Calu3 (cell line): ENCODE results near the gene RIT1. TPM values are rescaled to one million over a fixed set of nuclear protein-coding genes. Genes with fewer than 3 reads are reported as not detected.
"Not testable (repeated sequence)": the region's sequence is repeated elsewhere in the genome, so short reads cannot be mapped to it uniquely, and the experiment has no call there.

ENCODE experiments used
- BruUV-seq: library from RNA; stranded (reverse); fragments of 400-500 nt; replicated peaks from 2 replicates; lab custom pipeline; 2021; lab: Mats Ljungman, UMichigan
- CTCF ChIA-PET: fragments of 300-600 bp; sonication (Branson Sonifier 250); formaldehyde crosslinking; loops from one replicate; lab custom pipeline; 2022; ENCODE audit warnings: antibody characterized with exemption; lab: Charles Lee
- DNase-seq: peaks from one replicate; pipeline ENCODE4 v3.0.0; 2022
- H3K27ac Mint-ChIP-seq: one replicate; pipeline ENCODE4 v1.8.0; 2022; ENCODE audit warnings: mixed read lengths; ENCODE audit not compliant: unreplicated experiment
- H3K27me3 Mint-ChIP-seq: one replicate; pipeline ENCODE4 v1.8.0; 2022; ENCODE audit warnings: mixed read lengths; ENCODE audit not compliant: unreplicated experiment
- H3K36me3 Mint-ChIP-seq: one replicate; pipeline ENCODE4 v1.8.0; 2022; ENCODE audit warnings: mild to moderate bottlenecking, moderate library complexity, mixed read lengths; ENCODE audit not compliant: insufficient read depth, unreplicated experiment
- H3K4me1 Mint-ChIP-seq: one replicate; pipeline ENCODE4 v1.8.0; 2022; ENCODE audit warnings: mild to moderate bottlenecking, low read depth, mixed read lengths; ENCODE audit not compliant: unreplicated experiment
- H3K4me3 Mint-ChIP-seq: one replicate; pipeline ENCODE4 v1.8.0; 2022; ENCODE audit warnings: mild to moderate bottlenecking, low read depth, moderate library complexity, mixed read lengths; ENCODE audit not compliant: unreplicated experiment
- H3K9me3 Mint-ChIP-seq: one replicate; pipeline ENCODE4 v1.8.0; 2022; ENCODE audit warnings: low read depth, mixed read lengths; ENCODE audit not compliant: unreplicated experiment
- CTCF ChIP-seq: fragments of 200-600 bp; IDR thresholded peaks from one replicate; pipeline ENCODE4 v1.8.0; 2022; ENCODE audit warnings: antibody characterized with exemption; ENCODE audit not compliant: unreplicated experiment
- intact Hi-C: fragments of 100-400 bp; cut with micrococcal nuclease; formaldehyde crosslinking; loops from one replicate; pipeline ENCODE4 v1.10.0; 2022; ENCODE audit not compliant: unreplicated experiment
- total RNA-seq: library from RNA; stranded (reverse); gene quantifications from 2 replicates; pipeline ENCODE4 v1.2.3, GENCODE V29; 2022

The RIT1 gene
- total RNA-seq, 1 experiment from 2014 or later = 34.4 TPM

GRCh38 chr1:155900161-155900560, 11.0 kb downstream of the RIT1 start:
- no peak overlapping the region for H3K27ac Mint-ChIP-seq
- H3K27me3 Mint-ChIP-seq = no peaks in the 10 kb centered on the region
- H3K9me3 Mint-ChIP-seq = no peaks in the 10 kb centered on the region
- no peak for DNase-seq
- H3K36me3 Mint-ChIP-seq = peaks cover 62% of the 10 kb centered on the region
- TF ChIP-seq CTCF = no peak
- no peaks in the 10 kb centered on the region for H3K4me1 Mint-ChIP-seq
- H3K4me3 Mint-ChIP-seq = no peak overlapping the region
- no TSS peak for BruUV-seq
- CTCF ChIA-PET = no interaction called here
- intact Hi-C loops = no loop called here

- TSS peak; percentile 4 for BruUV-seq
- Mint-ChIP-seq H3K27ac (no peak overlapping the region), H3K27me3 (no peaks in the 10 kb centered on the region), H3K36me3 (peaks cover 61% of the 10 kb centered on the region), H3K4me3 (no peak overlapping the region), H3K4me1 (no peaks in the 10 kb centered on the region), H3K9me3 (no peaks in the 10 kb centered on the region)
- DNase-seq = no peak
- TF ChIP-seq CTCF = no peak
- intact Hi-C loops = no loop called here
- CTCF ChIA-PET = no interaction called here
Measured at GRCh38 chr1:155899683-155900082, 11.5 kb downstream of the RIT1 start.

GRCh38 chr1:155898888-155899287, 12.3 kb downstream of the RIT1 start:
- H3K36me3 Mint-ChIP-seq = peaks cover 56% of the 10 kb centered on the region
- CTCF ChIA-PET = interaction anchor here (0.6 kb wide), 1 partner anchor 41 kb away, joined by 7 read pairs; no protein-coding TSS in a partner anchor
- no peak for DNase-seq
- H3K9me3 Mint-ChIP-seq = no peaks in the 10 kb centered on the region
- H3K4me1 Mint-ChIP-seq = peaks cover under 1% of the 10 kb centered on the region
- intact Hi-C loops = no loop called here
- no peak overlapping the region for H3K4me3 Mint-ChIP-seq
- BruUV-seq = no TSS peak
- TF ChIP-seq CTCF = no peak
- no peaks in the 10 kb centered on the region for H3K27me3 Mint-ChIP-seq
- no peak overlapping the region for H3K27ac Mint-ChIP-seq

- Mint-ChIP-seq H3K4me1 (peaks cover 11% of the 10 kb centered on the region), H3K9me3 (no peaks in the 10 kb centered on the region), H3K27me3 (no peaks in the 10 kb centered on the region), H3K27ac (no peak overlapping the region), H3K4me3 (no peak overlapping the region), H3K36me3 (peaks cover 55% of the 10 kb centered on the region)
- no peak for DNase-seq
- no TSS peak for BruUV-seq
- intact Hi-C loops = no loop called here
- CTCF ChIA-PET = interaction anchor here (0.8 kb wide), 1 partner anchor 20 kb away, joined by 5 read pairs; no protein-coding TSS in a partner anchor
- TF ChIP-seq CTCF = no peak
Measured at GRCh38 chr1:155897746-155898145, 13.4 kb downstream of the RIT1 start.

- peaks cover 49% of the 10 kb centered on the region for H3K36me3 Mint-ChIP-seq
- H3K27me3 Mint-ChIP-seq, H3K4me3 Mint-ChIP-seq, H3K9me3 Mint-ChIP-seq, intact Hi-C loops, CTCF ChIA-PET, H3K27ac Mint-ChIP-seq, BruUV-seq, DNase-seq: not testable (repeated sequence)
- H3K4me1 Mint-ChIP-seq = peaks cover 18% of the 10 kb centered on the region
Measured at GRCh38 chr1:155896476-155896875, 14.7 kb downstream of the RIT1 start.

- H3K36me3 Mint-ChIP-seq = peaks cover 41% of the 10 kb centered on the region
- CTCF ChIA-PET = interaction anchor here (0.5 to 0.7 kb wide), 2 partner anchors 20 to 1624 kb away, joined by 4 read pairs; no protein-coding TSS in a partner anchor
- H3K27ac Mint-ChIP-seq, H3K4me3 Mint-ChIP-seq, BruUV-seq, H3K9me3 Mint-ChIP-seq, intact Hi-C loops, H3K27me3 Mint-ChIP-seq, DNase-seq: not testable (repeated sequence)
- peaks cover 18% of the 10 kb centered on the region for H3K4me1 Mint-ChIP-seq
Measured at GRCh38 chr1:155895617-155896016, 15.5 kb downstream of the RIT1 start.
